HepG2 (cell line): ENCODE measurements around the gene ANKS4B.

Experiments used
- ARNTL ChIP-seq: sonication (generic); formaldehyde crosslinking; IDR thresholded peaks from 2 replicates; pipeline ENCODE4 v1.4.0; 2020; ENCODE audit warnings: mild to moderate bottlenecking, missing genetic modification reagents
- ATRX ChIP-seq: sonication (generic); formaldehyde crosslinking; IDR thresholded peaks from 2 replicates; pipeline ENCODE4 v1.4.0; 2020; ENCODE audit warnings: missing genetic modification reagents, borderline replicate concordance
- CREB1 ChIP-seq, 2 experiments: fragments of 450-650 bp in 1 of 2; IDR thresholded peaks; 2 replicates each; pipeline ENCODE4 v1.6.1; 2016 to 2017; ENCODE audit warnings: control low read depth in 1 of 2, mild to moderate bottlenecking in 1 of 2, missing compliant biosample characterization in 1 of 2, missing genetic modification characterization in 1 of 2
- MIER2 ChIP-seq: IDR thresholded peaks from 2 replicates; pipeline ENCODE4 v1.6.1; 2016; ENCODE audit warnings: missing biosample characterization, missing genetic modification reagents
- PATZ1 ChIP-seq: sonication (generic); formaldehyde crosslinking; IDR thresholded peaks from 2 replicates; pipeline ENCODE4 v1.4.0; 2020; ENCODE audit warnings: missing genetic modification reagents
- POLR2A ChIP-seq, 2 experiments: IDR thresholded peaks; 2 replicates each; pipeline ENCODE4 v1.6.1; 2011; ENCODE audit warnings: low read depth in 2 of 2, low read length in 2 of 2, mild to moderate bottlenecking in 1 of 2, moderate library complexity in 1 of 2; ENCODE audit not compliant: insufficient read depth in 1 of 2
- RAD21 ChIP-seq: fragments of 450-650 bp; formaldehyde crosslinking; IDR thresholded peaks from 2 replicates; pipeline ENCODE4 v1.5.0; 2020; ENCODE audit warnings: mild to moderate bottlenecking
- TAF1 ChIP-seq: sonication (generic); formaldehyde crosslinking; IDR thresholded peaks from 2 replicates; pipeline ENCODE4 v1.4.0; 2020; ENCODE audit warnings: missing genetic modification reagents
- THAP9 ChIP-seq: sonication (generic); formaldehyde crosslinking; IDR thresholded peaks from 2 replicates; pipeline ENCODE4; 2020; ENCODE audit warnings: missing genetic modification reagents, mild to moderate bottlenecking, borderline replicate concordance
- ZC3H4 ChIP-seq: sonication (generic); formaldehyde crosslinking; IDR thresholded peaks from 2 replicates; pipeline ENCODE4 v1.4.0; 2020; ENCODE audit warnings: missing genetic modification reagents, borderline replicate concordance
- ZNF20 ChIP-seq: sonication (generic); formaldehyde crosslinking; IDR thresholded peaks from 2 replicates; pipeline ENCODE4 v1.4.0; 2020; ENCODE audit warnings: mild to moderate bottlenecking, moderate library complexity, missing genetic modification reagents
- ZSCAN25 ChIP-seq: sonication (generic); formaldehyde crosslinking; IDR thresholded peaks from 2 replicates; pipeline ENCODE4 v1.8.0; 2022; ENCODE audit warnings: mild to moderate bottlenecking, missing genetic modification reagents
- TF ChIP-seq, protein P1 (sequence below): sonication (generic); formaldehyde crosslinking; IDR thresholded peaks from 2 replicates; pipeline ENCODE4 v1.5.0; 2020; ENCODE audit warnings: mild to moderate bottlenecking, missing genetic modification reagents, moderate library complexity

GRCh38 chr16:21190013-21190412 is 43.5 kb upstream of the ANKS4B start:
- TF ChIP-seq, protein P1, sequence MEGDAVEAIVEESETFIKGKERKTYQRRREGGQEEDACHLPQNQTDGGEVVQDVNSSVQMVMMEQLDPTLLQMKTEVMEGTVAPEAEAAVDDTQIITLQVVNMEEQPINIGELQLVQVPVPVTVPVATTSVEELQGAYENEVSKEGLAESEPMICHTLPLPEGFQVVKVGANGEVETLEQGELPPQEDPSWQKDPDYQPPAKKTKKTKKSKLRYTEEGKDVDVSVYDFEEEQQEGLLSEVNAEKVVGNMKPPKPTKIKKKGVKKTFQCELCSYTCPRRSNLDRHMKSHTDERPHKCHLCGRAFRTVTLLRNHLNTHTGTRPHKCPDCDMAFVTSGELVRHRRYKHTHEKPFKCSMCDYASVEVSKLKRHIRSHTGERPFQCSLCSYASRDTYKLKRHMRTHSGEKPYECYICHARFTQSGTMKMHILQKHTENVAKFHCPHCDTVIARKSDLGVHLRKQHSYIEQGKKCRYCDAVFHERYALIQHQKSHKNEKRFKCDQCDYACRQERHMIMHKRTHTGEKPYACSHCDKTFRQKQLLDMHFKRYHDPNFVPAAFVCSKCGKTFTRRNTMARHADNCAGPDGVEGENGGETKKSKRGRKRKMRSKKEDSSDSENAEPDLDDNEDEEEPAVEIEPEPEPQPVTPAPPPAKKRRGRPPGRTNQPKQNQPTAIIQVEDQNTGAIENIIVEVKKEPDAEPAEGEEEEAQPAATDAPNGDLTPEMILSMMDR (CRISPR knock-in tag): no peak
- TF ChIP-seq ARNTL (CRISPR knock-in tag) (no peak), PATZ1 (CRISPR knock-in tag) (no peak), ATRX (CRISPR knock-in tag) (no peak), THAP9 (CRISPR knock-in tag) (no peak), ZSCAN25 (CRISPR knock-in tag) (no peak), MIER2 (CRISPR knock-in tag) (no peak), CREB1 (IDR thresholded peaks at IDR 0.05) (no peak), CREB1 (CRISPR knock-in tag; IDR thresholded peaks at IDR 0.05) (no peak), RAD21 (CRISPR knock-in tag) (no peak), ZNF20 (no peak), POLR2A (IDR thresholded peaks at IDR 0.05; ENCODE audit: insufficient read depth in 1 of 2, low read depth in 2 of 2, low read length in 2 of 2) (no peak), TAF1 (no peak), ZC3H4 (no peak)
